Fibroblast of lung (primary cell): ENCODE measurements around the gene PPP1R12A.

Experiments
- CTCF ChIP-seq, 2 donors: IDR thresholded peaks in 1 of 2; conservative IDR thresholded peaks in 1 of 2; 1 replicate in 1 of 2; 2 replicates in 1 of 2; pipeline ENCODE4 v1.5.1; 2011 to 2012; ENCODE audit warnings: low read length in 2 of 2, control low read depth in 1 of 2, inconsistent platforms in 1 of 2, low read depth in 1 of 2, mild to moderate bottlenecking in 1 of 2
- EZH2 ChIP-seq: IDR thresholded peaks from 2 replicates; pipeline ENCODE4 v1.5.1; 2012; ENCODE audit warnings: low read length, control low read depth, mild to moderate bottlenecking; ENCODE audit errors: missing control alignments

DNA sequence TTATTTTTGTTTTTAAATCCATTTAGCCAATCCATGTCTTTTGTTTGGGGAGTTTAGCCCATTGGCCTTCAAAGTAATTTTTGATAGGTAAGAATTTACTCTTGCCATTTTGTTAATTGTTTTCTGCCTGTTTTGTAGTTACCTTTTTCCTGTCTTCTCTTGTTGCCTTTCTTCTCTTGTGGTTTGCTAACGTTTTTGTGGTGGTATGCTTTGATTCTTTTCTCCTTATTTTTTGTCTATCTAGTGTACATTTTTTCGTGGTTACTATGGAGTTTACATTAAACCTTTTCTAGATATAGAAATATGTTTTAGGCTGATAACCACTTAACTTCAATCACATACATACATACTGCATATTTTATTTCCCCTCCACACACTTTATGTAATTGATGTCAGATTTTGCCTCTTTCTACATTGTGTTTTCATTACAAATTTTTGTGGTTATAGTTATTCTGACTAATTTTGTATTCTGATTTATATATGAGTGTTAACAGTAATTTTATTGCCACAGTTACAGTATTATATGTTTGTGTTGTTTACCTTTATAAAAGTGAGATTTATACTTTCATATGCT, 19.2 kb upstream of the PPP1R12A start:
- TF ChIP-seq CTCF (conservative IDR thresholded peaks at IDR 0.05 in 1 of 2, IDR thresholded peaks at IDR 0.05 in 1 of 2; ENCODE audit: low read depth in 1 of 2, low read length in 2 of 2) (no peak), EZH2 (no peak)
